VCaP (cell line): Measurements from ENCODE around the gene BRPF1.

Source experiments
- H3K27ac ChIP-seq: fragments of 450-650 bp; 2 replicates; pipeline ENCODE4 v1.5.1; 2017
- CTCF ChIP-seq: fragments of 450-650 bp; conservative IDR thresholded peaks from 2 replicates; pipeline ENCODE4 v1.5.1; 2017; ENCODE audit warnings: mild to moderate bottlenecking, moderate library complexity

BRPF1 gene

DNA sequence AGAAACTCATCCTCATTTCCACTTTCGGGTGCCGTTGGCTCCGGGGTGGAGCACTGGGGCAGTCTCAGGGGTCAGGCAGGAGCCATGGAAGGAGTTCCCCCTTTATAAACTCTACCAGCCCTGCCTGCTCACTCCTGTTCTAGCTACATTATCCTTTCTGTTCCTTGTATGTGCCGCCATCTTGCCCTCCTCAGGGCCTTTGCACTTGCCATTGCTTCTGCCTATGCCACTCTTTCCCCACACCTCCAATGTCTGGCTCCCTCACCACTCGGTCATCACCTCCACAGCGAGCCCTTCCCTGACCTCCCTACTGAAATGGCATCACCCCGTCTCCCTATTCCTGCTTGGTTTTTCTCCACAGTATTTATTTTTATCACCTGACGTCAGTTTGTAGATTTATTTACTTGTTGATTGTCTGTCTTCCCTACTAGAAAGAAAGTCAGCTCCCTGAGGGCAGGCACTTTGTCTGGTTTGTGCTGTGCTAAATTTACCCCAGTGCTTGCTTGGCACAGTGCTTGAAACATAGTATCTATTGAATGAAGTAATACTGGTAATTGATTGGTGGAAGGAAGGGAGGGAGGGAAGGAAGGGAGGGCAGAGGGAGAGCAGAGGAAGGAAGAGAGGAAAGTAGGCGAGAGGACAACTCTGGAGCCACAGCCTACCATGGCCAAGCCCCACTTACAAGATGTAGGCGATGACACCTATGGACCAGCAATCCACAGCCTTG lies 29.4 kb downstream of the BRPF1 start:
- H3K27ac ChIP-seq: no peak overlapping the region
- TF ChIP-seq CTCF: no peak

DNA sequence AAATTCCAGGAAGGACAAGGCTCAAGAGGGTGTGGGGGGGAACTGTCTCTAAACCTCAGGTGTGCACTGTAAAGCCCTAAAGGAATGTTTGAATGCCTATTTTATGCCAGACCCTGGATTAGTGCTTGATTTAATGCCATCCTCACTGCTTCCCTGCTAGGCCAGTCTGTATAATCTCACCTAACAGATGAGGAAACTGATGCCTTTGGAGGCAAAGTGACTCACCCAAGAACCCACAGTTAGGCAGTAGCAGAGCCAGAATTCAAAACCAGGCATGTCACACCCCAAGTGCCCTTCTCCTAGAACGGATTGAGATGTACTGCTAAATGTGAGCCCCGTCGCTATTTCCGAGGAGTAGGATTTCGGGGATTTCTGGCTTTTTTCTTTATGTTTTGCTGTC lies 30.4 kb downstream of the BRPF1 start:
- H3K27ac ChIP-seq: no peak overlapping the region
- no peak for TF ChIP-seq CTCF

- no peak overlapping the region for H3K27ac ChIP-seq
- TF ChIP-seq CTCF: no peak
Measured at GRCh38 chr3:9762871-9763270, 31.3 kb downstream of the BRPF1 start.

DNA sequence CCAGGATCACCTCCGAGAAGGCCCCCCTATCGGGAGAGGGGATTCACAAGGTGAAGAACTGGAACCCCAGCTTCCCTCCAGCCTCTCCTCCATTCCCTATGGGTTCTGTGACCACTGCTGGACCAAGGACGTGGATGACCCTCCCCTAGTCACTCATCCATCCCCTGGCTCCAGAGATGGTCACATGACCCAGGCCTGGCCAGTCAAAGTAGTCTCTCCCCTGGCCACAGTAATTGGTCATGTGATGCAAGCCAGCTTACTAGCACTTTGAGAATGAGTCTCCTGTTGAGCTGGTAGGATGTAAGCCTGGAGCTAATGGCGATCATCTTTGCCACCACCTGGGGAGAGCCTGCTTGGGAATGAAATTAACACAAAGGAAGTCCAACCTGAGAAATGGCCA lies 34.3 kb downstream of the BRPF1 start:
- H3K27ac ChIP-seq: no peak overlapping the region
- TF ChIP-seq CTCF: no peak

DNA sequence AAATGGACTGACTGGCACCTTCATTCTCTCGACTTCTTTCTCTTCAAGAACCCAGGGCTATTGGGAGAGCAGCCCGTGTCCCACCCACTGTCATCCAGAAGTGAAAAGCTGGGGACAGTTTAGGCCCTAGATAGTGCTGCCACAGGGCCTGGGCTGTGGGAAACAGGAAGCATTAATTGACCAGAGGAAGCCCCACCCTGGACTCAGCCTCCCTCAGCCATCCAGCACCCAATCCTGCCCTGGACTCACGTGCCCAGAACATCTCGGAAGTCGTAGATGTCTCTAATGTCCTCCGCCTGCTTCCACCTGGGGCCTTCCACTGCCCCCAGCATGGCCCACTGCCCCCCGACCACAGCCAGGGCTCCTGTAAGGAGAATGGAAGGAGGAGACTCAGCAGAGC lies 35.9 kb downstream of the BRPF1 start:
- no peak overlapping the region for H3K27ac ChIP-seq
- TF ChIP-seq CTCF: no peak

GRCh38 chr3:9768141-9768775 lies 36.7 kb downstream of the BRPF1 start:
- no peak for TF ChIP-seq CTCF
- peak overlapping the region; percentile 89; the same call in 1 of the 2 replicates for H3K27ac ChIP-seq

DNA sequence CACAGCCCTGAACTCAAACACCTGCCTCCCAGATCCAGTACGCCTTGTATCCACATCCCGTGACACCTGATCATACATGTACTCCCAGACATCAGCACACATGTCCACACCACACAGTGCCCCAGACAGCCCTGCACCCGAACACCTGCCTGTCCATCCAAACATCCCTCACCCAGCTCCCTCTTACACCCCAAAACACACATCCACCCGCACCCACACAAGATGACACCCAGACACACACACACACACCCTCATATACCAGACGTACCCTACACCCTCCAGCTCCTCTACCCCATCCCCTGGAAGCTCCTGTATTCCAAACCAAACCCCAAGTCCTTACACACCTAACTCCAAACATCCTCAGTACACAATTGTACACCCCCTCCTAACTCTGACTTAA lies 37.5 kb downstream of the BRPF1 start:
- no peak for TF ChIP-seq CTCF
- peak overlapping the region; percentile 89 for H3K27ac ChIP-seq
